ENCODE results near the gene ZNF74.

GRCh38 chr22:20434264-20434751 lies 40.4 kb downstream of the ZNF74 start:
- TF ChIP-seq EZH2 (IDR thresholded peaks at IDR 0.05; ENCODE audit: borderline replicate concordance, low read length) (no peak), CTCF (conservative IDR thresholded peaks at IDR 0.05 in 1 of 2, IDR thresholded peaks at IDR 0.05 in 1 of 2; ENCODE audit: extremely low read depth in 1 of 2, insufficient read depth in 1 of 2, low read depth in 1 of 2, low read length in 2 of 2) (no peak)

All from mammary epithelial cell (primary cell).